GM20000 (cell line): ENCODE measurements around the gene IFNLR1.

ENCODE experiments used
- DNase-seq: peaks from one replicate; pipeline ENCODE4 v3.0.0; 2012; ENCODE audit warnings: low spot score
- TF ChIP-seq, protein P1 (sequence below): IDR thresholded peaks from 2 replicates; pipeline ENCODE4 v1.5.1; 2012; ENCODE audit warnings: mild to moderate bottlenecking, control low read depth; ENCODE audit errors: extremely low read depth, missing control alignments

Gene IFNLR1

DNA sequence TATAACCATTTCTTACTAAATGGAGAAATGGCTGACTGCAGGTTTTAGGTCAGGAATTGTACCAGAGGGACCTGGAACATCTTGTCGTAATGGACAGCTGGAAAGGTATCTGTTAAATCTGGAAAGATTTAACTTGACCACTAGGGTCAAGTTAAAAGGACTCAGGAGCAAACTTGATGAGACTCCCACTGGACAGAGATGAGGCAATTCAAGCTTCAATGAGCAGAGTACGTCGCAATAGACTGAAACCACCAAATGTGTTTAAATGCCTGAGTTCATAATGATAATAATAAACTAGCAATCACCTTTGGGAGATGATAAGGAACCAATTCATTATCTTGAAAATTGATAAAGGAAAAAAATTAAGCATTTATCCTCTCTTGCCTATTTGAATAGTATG is 8.7 kb downstream of the IFNLR1 start:
- no peak for DNase-seq
- TF ChIP-seq, protein P1, sequence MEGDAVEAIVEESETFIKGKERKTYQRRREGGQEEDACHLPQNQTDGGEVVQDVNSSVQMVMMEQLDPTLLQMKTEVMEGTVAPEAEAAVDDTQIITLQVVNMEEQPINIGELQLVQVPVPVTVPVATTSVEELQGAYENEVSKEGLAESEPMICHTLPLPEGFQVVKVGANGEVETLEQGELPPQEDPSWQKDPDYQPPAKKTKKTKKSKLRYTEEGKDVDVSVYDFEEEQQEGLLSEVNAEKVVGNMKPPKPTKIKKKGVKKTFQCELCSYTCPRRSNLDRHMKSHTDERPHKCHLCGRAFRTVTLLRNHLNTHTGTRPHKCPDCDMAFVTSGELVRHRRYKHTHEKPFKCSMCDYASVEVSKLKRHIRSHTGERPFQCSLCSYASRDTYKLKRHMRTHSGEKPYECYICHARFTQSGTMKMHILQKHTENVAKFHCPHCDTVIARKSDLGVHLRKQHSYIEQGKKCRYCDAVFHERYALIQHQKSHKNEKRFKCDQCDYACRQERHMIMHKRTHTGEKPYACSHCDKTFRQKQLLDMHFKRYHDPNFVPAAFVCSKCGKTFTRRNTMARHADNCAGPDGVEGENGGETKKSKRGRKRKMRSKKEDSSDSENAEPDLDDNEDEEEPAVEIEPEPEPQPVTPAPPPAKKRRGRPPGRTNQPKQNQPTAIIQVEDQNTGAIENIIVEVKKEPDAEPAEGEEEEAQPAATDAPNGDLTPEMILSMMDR: no peak

DNA sequence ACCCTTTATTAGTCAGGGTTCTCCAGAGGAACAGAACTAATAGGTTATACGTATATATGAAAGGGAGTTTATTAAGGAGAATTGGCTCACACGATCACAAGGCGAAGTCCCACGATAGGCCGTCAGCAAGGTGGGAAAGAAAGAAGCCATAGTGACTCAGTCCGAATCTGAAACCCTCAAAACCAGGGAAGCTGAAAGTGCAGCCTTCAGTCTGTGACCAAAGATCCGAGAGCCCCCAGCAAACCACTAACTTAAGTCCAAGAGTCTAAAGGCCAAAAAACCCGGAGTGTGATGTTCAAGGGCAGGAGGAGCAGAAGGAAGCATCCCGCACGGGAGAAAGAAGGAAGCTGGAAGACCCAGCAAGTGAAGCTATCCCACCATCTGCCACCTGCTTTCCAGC is 9.9 kb downstream of the IFNLR1 start:
- no peak for DNase-seq
- TF ChIP-seq, protein P1: no peak

DNA sequence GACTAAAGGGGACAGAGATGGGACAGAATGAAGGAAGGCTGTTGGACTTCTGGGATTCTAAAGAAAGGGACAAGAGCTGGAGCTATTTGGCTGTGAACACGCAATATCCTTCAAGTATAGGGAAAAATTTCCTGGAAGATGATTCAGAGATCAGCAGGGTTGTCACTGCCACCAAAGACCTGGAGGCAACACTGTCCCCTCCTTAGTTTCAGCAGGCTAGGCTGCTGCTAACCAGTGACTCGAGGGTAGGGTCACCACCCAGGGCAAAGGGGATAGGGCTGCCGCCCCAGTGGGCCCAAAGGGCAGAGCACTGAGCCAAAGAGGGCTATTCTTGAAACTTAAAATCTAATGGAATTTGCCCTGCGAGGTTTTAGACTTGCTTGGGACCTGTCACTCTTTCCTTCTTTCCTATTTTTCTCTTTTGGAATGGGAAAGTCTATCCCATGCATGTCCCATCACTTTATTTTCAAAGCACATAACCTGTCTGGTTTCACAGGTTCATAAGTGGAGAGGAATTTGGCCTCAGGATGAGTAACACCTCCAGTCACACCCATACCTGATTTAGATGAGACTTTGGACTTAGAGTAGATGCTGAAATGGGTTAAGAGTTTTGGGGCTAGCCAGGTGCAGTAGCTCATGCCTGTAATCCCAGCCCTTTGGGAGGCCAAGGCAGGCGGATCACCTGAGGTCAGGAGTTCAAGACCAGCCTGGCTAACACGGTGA is 11.9 kb downstream of the IFNLR1 start:
- DNase-seq: no peak

DNA sequence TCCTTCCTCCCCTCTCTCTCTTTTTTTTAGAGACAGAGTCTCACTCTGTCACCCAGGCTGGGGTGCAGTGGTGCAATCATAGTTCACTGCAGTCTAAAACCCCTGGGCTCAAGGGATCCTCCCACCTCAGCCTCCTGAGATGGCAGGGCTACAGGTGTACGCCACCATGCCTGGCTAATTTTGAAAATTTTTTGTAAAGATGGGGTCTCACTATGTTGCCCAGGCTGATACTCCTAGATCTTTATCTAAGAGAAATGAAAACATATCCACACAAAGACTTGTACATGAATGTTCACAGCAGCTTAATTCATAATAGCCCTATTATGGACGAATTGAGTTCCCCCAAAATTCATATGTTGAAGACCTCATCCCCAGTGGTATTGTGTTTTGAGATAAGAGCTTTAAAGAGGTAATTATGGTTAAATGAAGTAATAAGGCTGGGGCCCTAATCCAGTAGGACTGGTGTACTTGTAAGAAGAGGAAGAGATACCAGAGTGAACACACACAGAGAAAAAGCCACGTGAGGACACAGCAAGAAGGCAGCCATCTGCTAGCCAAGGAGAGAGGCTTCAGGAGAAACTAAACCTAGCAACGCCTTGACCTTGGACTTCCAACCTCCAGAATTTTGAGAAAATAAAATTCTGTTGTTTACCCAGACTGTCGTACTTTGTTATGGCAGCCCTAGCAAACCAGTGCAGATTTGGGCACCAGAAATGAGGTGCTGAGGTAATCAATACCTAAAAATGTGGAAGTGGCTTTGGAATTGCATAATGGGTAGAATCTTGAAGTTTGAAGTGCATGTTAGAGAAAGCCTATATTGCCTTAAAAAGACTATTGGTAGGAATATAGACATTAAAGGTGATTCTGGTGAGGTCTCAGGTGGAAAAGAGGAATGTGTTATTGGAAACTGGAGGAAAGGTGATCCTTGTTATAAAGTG is 13.2 kb downstream of the IFNLR1 start:
- no peak for DNase-seq

More for the DNA sequence above, 11.9 kb downstream of the IFNLR1 start:
- TF ChIP-seq, protein P1: no peak

DNA sequence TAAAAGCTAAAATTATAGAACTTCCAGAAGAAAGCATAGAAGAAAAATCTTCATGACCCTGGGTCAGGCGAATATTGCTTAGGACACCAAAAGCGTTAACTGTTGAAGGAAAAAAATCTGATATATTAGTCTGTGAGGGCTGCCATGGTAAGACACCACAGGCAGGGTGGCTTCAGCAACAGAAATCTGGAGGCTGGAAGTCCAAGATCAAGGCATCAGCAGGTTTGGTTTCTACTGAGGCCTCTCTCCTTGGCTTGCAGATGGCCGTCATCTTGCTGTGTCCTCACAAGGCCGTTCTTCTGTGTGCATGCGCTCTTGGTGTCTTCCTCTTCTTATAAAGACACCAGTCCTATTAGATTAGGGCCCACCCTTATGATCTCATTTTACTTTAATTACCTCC is 14.5 kb downstream of the IFNLR1 start:
- TF ChIP-seq, protein P1: no peak
- DNase-seq: no peak

More for the DNA sequence above, 13.2 kb downstream of the IFNLR1 start:
- TF ChIP-seq, protein P1: no peak

DNA sequence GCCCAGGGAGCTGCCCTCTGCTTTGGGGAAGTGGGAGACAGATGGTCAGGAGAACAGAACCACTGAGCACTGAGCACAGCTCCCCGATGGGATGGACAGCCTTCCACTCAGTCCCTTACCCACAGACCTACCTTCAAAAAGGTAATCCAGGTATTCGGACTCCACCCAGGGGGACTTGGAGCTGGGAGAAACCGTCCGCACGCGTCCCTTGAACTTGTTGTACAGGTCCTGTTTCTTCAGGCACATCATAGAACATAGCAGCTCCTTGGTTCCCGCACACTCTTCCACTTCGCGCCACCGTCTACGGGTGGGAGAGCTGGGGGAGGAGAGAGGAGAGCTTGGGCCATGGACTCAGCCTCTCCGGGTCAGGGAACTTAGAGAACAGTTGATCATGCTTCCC is 17.8 kb downstream of the IFNLR1 start:
- DNase-seq: no peak
- TF ChIP-seq, protein P1: no peak

DNA sequence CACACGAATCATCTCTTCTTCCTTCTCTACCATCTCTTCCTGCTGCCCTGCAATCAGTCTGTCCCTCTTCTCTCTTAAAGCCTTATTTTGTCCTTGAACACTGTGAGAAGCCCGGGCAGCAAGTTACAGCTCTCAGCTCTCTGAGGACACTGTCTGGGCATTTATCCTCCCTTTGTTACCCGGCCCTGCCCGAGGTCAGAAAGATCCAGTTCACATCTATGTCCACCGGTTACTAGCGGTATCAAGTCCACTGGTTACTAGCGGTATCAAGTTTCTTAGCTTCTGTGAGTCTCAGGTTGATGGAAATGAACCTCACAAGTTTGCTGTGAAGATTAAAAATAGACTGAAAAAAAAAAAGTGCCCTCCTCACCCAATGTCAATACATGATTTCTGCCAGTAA is 18.8 kb downstream of the IFNLR1 start:
- TF ChIP-seq, protein P1: no peak
- no peak for DNase-seq
